K562 (cell line): ENCODE data around the gene KCNN3. TPM values are rescaled to one million over a fixed set of nuclear protein-coding genes. Genes with fewer than 3 reads are reported as not detected.

ENCODE experiments used
- ATAC-seq: fragments of 200-7000 bp; cut with Tn5 transposase; 3 replicates; pipeline ENCODE4 v1.9.1; 2020; ENCODE audit warnings: moderate library complexity
- BruUV-seq: library from RNA; stranded (reverse); fragments of 400-500 nt; replicated peaks from 2 replicates; lab custom pipeline; 2021; lab: Mats Ljungman, UMichigan
- CTCF ChIA-PET: fragments of 300-600 bp; formaldehyde crosslinking; extraction: SDS; loops from one replicate; lab custom pipeline; 2021; ENCODE audit warnings: low intra/inter-chr PET ratio; lab: Yijun Ruan, JAX
- POLR2A ChIA-PET: fragments of 300-600, 350-650 bp; sonication (Branson Sonifier 250); formaldehyde crosslinking; extraction: SDS; loops from one replicate; lab custom pipeline; 2021; ENCODE audit warnings: antibody characterized with exemption, inconsistent platforms; lab: Yijun Ruan, JAX
- DNase-seq, 4 experiments: peaks; one replicate each; pipeline versions ENCODE4 v3.0.0 to v3.0.0-alpha.2; 2011 to 2018; ENCODE audit warnings: low spot score in 3 of 4, mixed read lengths in 3 of 4; ENCODE audit errors: extremely low read depth in 1 of 4
- FAIRE-seq: peaks from 2 replicates; lab custom pipeline; 2011; peaks lifted over from hg19 to GRCh38; lab: Jason Lieb, UNC
- H2AFZ ChIP-seq: 2 replicates; pipeline ENCODE4 v1.6.0; 2011; ENCODE audit warnings: low read depth, low read length, control low read depth, inconsistent platforms
- H3K27ac ChIP-seq: fragments of 200-600 bp; 3 replicates; pipeline ENCODE4 v1.8.0; 2011; ENCODE audit warnings: low read depth, mild to moderate bottlenecking, control low read depth, inconsistent platforms, low read length, moderate library complexity, mixed read lengths; ENCODE audit errors: extremely low read depth
- H3K27me3 ChIP-seq, 2 experiments: fragments of 300-600 bp in 1 of 2; 2 replicates in 1 of 2; 3 replicates in 1 of 2; pipeline versions ENCODE4 v1.6.0 to v1.8.0; 2011; ENCODE audit warnings: inconsistent platforms in 2 of 2, low read length in 2 of 2, mild to moderate bottlenecking in 1 of 2, mixed read lengths in 1 of 2, moderate library complexity in 1 of 2; ENCODE audit not compliant: control insufficient read depth in 2 of 2, insufficient read depth in 2 of 2
- H3K36me3 ChIP-seq: fragments of 300-600 bp; 3 replicates; pipeline ENCODE4 v1.8.0; 2011; ENCODE audit warnings: mild to moderate bottlenecking, low read length, inconsistent platforms; ENCODE audit not compliant: control insufficient read depth, insufficient read depth
- H3K4me1 ChIP-seq, 2 experiments: fragments of 200-600 bp in 1 of 2; replicated peaks in 1 of 2; 2 replicates in 1 of 2; 3 replicates in 1 of 2; pipeline versions ENCODE4 v1.5.1 to v1.8.0; 2011; ENCODE audit warnings: inconsistent platforms in 2 of 2, low read length in 2 of 2, mild to moderate bottlenecking in 1 of 2, mixed read lengths in 1 of 2, moderate library complexity in 1 of 2; ENCODE audit not compliant: control insufficient read depth in 2 of 2, insufficient read depth in 2 of 2
- H3K4me2 ChIP-seq: 2 replicates; pipeline ENCODE4 v1.6.1; 2011; ENCODE audit warnings: low read length, control low read depth, inconsistent platforms, mixed read lengths; ENCODE audit not compliant: insufficient read depth
- H3K4me3 ChIP-seq: fragments of 200-600 bp; sonication (generic), shearing (Covaris generic); 2 replicates; pipeline ENCODE4 v1.5.1; 2016; ENCODE audit warnings: control low read depth, inconsistent platforms
- H3K79me2 ChIP-seq: fragments of 200-600 bp; 3 replicates; pipeline ENCODE4 v1.8.0; 2011; ENCODE audit warnings: low read length, inconsistent platforms; ENCODE audit not compliant: control insufficient read depth, insufficient read depth
- H3K9ac ChIP-seq, 2 experiments: 2 replicates each; pipeline versions ENCODE4 v1.6.0 to v1.6.1; 2011; ENCODE audit warnings: low read depth in 2 of 2, low read length in 2 of 2, control low read depth in 1 of 2, inconsistent platforms in 1 of 2, mild to moderate bottlenecking in 1 of 2, mixed read lengths in 1 of 2; ENCODE audit not compliant: insufficient read depth in 1 of 2
- H3K9me1 ChIP-seq: one replicate; pipeline ENCODE4 v1.6.0; 2011; ENCODE audit warnings: inconsistent platforms, mild to moderate bottlenecking, low read length, moderate library complexity; ENCODE audit not compliant: control insufficient read depth, insufficient read depth
- H3K9me3 ChIP-seq: replicated peaks from 2 replicates; pipeline ENCODE4 v1.5.1; 2011; ENCODE audit warnings: low read depth, low read length, inconsistent platforms; ENCODE audit not compliant: control insufficient read depth, insufficient read depth
- H4K20me1 ChIP-seq: replicated peaks from 2 replicates; pipeline ENCODE4 v1.6.1; 2011; ENCODE audit warnings: low read length, inconsistent platforms, mixed read lengths; ENCODE audit not compliant: control insufficient read depth, insufficient read depth
- POLR2AphosphoS2 ChIP-seq: IDR thresholded peaks from 2 replicates; pipeline ENCODE4 v1.6.1; 2012; ENCODE audit warnings: low read length, improper control_type of control experiment
- ZNF766 ChIP-seq: fragments of 200-800 bp; sonication (Bioruptor generic); conservative IDR thresholded peaks from 2 replicates; pipeline ENCODE4 v1.6.1; 2016; ENCODE audit warnings: missing genetic modification characterization, missing compliant biosample characterization
- ZNF79 ChIP-seq: fragments of 250-450 bp; sonication (Bioruptor Pico); IDR thresholded peaks from 2 replicates; pipeline ENCODE4 v1.4.0; 2020; ENCODE audit warnings: low read depth, mild to moderate bottlenecking, moderate library complexity
- WGBS: fragments of 100-300 bp; shearing (Covaris generic); methylation state at CpG from one replicate; pipeline ENCODE4 v1.1.6; 2016; ENCODE audit warnings: low coverage, mixed read lengths; ENCODE audit not compliant: insufficient coverage; ENCODE audit errors: missing lambda C conversion rate; 5-methylcytosine and 5-hydroxymethylcytosine counted together
- in situ Hi-C: fragments of 300-500 bp; cut with MboI; formaldehyde crosslinking; loops from 4 replicates; pipeline ENCODE4 v1.15.0; 2018; ENCODE audit warnings: inconsistent platforms, mixed read lengths
- intact Hi-C: fragments of 100-400 bp; cut with micrococcal nuclease; formaldehyde crosslinking; loops from 2 replicates; pipeline ENCODE4 v1.14.2; 2022
- polyA plus RNA-seq, 8 experiments: library from polyadenylated mRNA; depleted of rRNA in 4 of 8; stranded (reverse) in 5 of 8; unstranded in 3 of 8; fragments of >200 nt; fragmentation: Nextera tagmentation in 2 of 8; fragmentation: Illumina TruSeq in 1 of 8; extraction: Ambion mirVana in 2 of 8; extraction: Trizol in 1 of 8; gene quantifications; 2 replicates each; pipeline versions ENCODE4 v1.2.1 to v1.2.3, GENCODE V29; 2011 to 2014; ENCODE audit warnings: inconsistent platforms in 1 of 8, missing spikeins in 1 of 8
- total RNA-seq, 7 experiments: library from RNA; depleted of rRNA in 6 of 7; stranded (reverse); fragments of >200 nt in 6 of 7; fragmentation: Illumina TruSeq in 2 of 7; extraction: Trizol in 2 of 7; gene quantifications; 2 replicates each; pipeline versions ENCODE4 v1.2.1 to v1.2.3, GENCODE V29; 2011 to 2021; ENCODE audit warnings: low replicate concordance in 1 of 7
- TF ChIP-seq, protein P1 (sequence below), 2 experiments: fragments of 450-650 bp in 1 of 2; sonication (generic) in 1 of 2; formaldehyde crosslinking in 1 of 2; IDR thresholded peaks; 2 replicates each; pipeline versions ENCODE4 v1.7.1 to v1.9.0; 2016 to 2022; ENCODE audit warnings: inconsistent platforms in 1 of 2, mild to moderate bottlenecking in 1 of 2, missing genetic modification reagents in 1 of 2
- TF ChIP-seq, protein P2 (sequence below), 3 experiments: IDR thresholded peaks in 2 of 3; conservative IDR thresholded peaks in 1 of 3; 2 replicates each; pipeline ENCODE4 v1.5.1; 2011 to 2012; ENCODE audit warnings: low read length in 3 of 3, mild to moderate bottlenecking in 3 of 3, control low read depth in 2 of 3, improper control_type of control experiment in 1 of 3, inconsistent platforms in 1 of 3, low read depth in 1 of 3, mixed read lengths in 1 of 3, moderate library complexity in 1 of 3; ENCODE audit not compliant: insufficient read depth in 2 of 3
- TF ChIP-seq, protein P3 (sequence below), 2 experiments: fragments of 150-350 bp in 1 of 2; IDR thresholded peaks; 2 replicates each; pipeline ENCODE4 v1.6.1; 2012 to 2016; ENCODE audit warnings: low read depth in 2 of 2, low read length in 2 of 2, mild to moderate bottlenecking in 1 of 2, moderate library complexity in 1 of 2

Gene KCNN3
- total and polyA plus RNA-seq, 9 of the 15 experiments (the other 6 are each of a cell fraction or from before 2014, with no cell fraction given) = 0.02 to 0.03 TPM; not detected in 7

DNA sequence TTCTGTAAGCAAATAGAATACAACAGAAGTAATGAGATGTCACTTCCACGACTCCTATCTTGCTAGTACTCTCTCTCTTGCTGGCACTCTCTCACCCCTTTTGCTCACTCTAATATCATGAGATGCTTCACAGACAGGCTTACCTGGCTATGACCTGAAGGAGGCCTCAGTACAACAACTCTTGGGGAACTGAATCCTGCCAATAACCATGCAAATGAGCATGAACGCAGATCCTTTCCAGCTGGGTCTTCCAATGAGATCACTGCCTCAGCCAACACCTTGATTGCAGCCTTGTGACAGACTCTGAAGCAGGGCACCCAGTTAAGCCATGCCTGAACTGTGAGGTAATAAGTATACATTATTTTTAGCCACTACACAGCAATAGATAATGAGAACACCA is 209.0 kb downstream of the KCNN3 start:
- Histone ChIP-seq H3K9ac (no peak overlapping the region), H3K27ac (no peak overlapping the region), H3K4me3 (no peak overlapping the region), H3K27me3 (peaks cover 3 to 11% of the 10 kb centered on the region in 2 experiments; a peak in 1 of 5 replicates), H3K36me3 (no peaks in the 10 kb centered on the region), H2AFZ (no peak overlapping the region), H4K20me1 (no peaks in the 10 kb centered on the region), H3K9me3 (no peaks in the 10 kb centered on the region), H3K4me1 (no peaks in the 10 kb centered on the region), H3K4me2 (no peak overlapping the region), H3K79me2 (no peaks in the 10 kb centered on the region), H3K9me1 (no peaks in the 10 kb centered on the region)
- BruUV-seq = no TSS peak
- ChIA-PET CTCF (no interaction called here), POLR2A (no interaction called here)
- no peak for FAIRE-seq
- in situ Hi-C loops = no loop called here
- intact Hi-C loops = no loop called here
- WGBS = 9% methylated on average over 2 of the region's 2 CpGs
- DNase-seq = no peak
- no peak for ATAC-seq
- TF ChIP-seq POLR2AphosphoS2 (no peak), ZNF766 (no peak), ZNF79 (CRISPR knock-in tag) (no peak)
- TF ChIP-seq, protein P1, sequence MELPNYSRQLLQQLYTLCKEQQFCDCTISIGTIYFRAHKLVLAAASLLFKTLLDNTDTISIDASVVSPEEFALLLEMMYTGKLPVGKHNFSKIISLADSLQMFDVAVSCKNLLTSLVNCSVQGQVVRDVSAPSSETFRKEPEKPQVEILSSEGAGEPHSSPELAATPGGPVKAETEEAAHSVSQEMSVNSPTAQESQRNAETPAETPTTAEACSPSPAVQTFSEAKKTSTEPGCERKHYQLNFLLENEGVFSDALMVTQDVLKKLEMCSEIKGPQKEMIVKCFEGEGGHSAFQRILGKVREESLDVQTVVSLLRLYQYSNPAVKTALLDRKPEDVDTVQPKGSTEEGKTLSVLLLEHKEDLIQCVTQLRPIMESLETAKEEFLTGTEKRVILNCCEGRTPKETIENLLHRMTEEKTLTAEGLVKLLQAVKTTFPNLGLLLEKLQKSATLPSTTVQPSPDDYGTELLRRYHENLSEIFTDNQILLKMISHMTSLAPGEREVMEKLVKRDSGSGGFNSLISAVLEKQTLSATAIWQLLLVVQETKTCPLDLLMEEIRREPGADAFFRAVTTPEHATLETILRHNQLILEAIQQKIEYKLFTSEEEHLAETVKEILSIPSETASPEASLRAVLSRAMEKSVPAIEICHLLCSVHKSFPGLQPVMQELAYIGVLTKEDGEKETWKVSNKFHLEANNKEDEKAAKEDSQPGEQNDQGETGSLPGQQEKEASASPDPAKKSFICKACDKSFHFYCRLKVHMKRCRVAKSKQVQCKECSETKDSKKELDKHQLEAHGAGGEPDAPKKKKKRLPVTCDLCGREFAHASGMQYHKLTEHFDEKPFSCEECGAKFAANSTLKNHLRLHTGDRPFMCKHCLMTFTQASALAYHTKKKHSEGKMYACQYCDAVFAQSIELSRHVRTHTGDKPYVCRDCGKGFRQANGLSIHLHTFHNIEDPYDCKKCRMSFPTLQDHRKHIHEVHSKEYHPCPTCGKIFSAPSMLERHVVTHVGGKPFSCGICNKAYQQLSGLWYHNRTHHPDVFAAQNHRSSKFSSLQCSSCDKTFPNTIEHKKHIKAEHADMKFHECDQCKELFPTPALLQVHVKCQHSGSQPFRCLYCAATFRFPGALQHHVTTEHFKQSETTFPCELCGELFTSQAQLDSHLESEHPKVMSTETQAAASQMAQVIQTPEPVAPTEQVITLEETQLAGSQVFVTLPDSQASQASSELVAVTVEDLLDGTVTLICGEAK (IDR thresholded peaks at IDR 0.05) = no peak
- TF ChIP-seq, protein P1 (CRISPR knock-in tag; IDR thresholded peaks at IDR 0.05) = no peak
- TF ChIP-seq, protein P2, sequence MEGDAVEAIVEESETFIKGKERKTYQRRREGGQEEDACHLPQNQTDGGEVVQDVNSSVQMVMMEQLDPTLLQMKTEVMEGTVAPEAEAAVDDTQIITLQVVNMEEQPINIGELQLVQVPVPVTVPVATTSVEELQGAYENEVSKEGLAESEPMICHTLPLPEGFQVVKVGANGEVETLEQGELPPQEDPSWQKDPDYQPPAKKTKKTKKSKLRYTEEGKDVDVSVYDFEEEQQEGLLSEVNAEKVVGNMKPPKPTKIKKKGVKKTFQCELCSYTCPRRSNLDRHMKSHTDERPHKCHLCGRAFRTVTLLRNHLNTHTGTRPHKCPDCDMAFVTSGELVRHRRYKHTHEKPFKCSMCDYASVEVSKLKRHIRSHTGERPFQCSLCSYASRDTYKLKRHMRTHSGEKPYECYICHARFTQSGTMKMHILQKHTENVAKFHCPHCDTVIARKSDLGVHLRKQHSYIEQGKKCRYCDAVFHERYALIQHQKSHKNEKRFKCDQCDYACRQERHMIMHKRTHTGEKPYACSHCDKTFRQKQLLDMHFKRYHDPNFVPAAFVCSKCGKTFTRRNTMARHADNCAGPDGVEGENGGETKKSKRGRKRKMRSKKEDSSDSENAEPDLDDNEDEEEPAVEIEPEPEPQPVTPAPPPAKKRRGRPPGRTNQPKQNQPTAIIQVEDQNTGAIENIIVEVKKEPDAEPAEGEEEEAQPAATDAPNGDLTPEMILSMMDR (IDR thresholded peaks at IDR 0.05 in 2 of 3, conservative IDR thresholded peaks at IDR 0.05 in 1 of 3; ENCODE audit: insufficient read depth in 2 of 3, low read depth in 1 of 3, low read length in 3 of 3) = no peak
- TF ChIP-seq, protein P3, sequence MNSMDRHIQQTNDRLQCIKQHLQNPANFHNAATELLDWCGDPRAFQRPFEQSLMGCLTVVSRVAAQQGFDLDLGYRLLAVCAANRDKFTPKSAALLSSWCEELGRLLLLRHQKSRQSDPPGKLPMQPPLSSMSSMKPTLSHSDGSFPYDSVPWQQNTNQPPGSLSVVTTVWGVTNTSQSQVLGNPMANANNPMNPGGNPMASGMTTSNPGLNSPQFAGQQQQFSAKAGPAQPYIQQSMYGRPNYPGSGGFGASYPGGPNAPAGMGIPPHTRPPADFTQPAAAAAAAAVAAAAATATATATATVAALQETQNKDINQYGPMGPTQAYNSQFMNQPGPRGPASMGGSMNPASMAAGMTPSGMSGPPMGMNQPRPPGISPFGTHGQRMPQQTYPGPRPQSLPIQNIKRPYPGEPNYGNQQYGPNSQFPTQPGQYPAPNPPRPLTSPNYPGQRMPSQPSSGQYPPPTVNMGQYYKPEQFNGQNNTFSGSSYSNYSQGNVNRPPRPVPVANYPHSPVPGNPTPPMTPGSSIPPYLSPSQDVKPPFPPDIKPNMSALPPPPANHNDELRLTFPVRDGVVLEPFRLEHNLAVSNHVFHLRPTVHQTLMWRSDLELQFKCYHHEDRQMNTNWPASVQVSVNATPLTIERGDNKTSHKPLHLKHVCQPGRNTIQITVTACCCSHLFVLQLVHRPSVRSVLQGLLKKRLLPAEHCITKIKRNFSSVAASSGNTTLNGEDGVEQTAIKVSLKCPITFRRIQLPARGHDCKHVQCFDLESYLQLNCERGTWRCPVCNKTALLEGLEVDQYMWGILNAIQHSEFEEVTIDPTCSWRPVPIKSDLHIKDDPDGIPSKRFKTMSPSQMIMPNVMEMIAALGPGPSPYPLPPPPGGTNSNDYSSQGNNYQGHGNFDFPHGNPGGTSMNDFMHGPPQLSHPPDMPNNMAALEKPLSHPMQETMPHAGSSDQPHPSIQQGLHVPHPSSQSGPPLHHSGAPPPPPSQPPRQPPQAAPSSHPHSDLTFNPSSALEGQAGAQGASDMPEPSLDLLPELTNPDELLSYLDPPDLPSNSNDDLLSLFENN (IDR thresholded peaks at IDR 0.05; ENCODE audit: low read depth in 2 of 2, low read length in 2 of 2) = no peak
